HAP-1 (cell line): Measurements from ENCODE around the gene VPS13C.

ENCODE experiments used
- DNase-seq, 2 experiments: peaks; one replicate each; pipeline ENCODE4 v3.0.0-alpha.2; 2016 to 2020; ENCODE audit warnings: low spot score in 2 of 2
- H3K27me3 ChIP-seq: fragments of 250-450 bp; sonication (Bioruptor Pico); 2 replicates; pipeline ENCODE4 v1.5.1; 2020; ENCODE audit warnings: low read depth, mild to moderate bottlenecking, moderate library complexity
- H3K36me3 ChIP-seq: fragments of 250-450 bp; sonication (Bioruptor Pico); replicated peaks from 2 replicates; pipeline ENCODE4 v1.5.1; 2020; ENCODE audit warnings: mild to moderate bottlenecking
- H3K4me1 ChIP-seq: fragments of 250-450 bp; sonication (Bioruptor Pico); 2 replicates; pipeline ENCODE4 v1.5.1; 2020; ENCODE audit warnings: mild to moderate bottlenecking
- H3K4me3 ChIP-seq: fragments of 250-450 bp; sonication (Bioruptor Pico); 2 replicates; pipeline ENCODE4 v1.5.1; 2020; ENCODE audit warnings: mild to moderate bottlenecking, moderate library complexity
- H3K9me3 ChIP-seq: fragments of 250-450 bp; sonication (Bioruptor Pico); 2 replicates; pipeline ENCODE4 v1.5.1; 2020; ENCODE audit warnings: mild to moderate bottlenecking, moderate library complexity
- in situ Hi-C: fragments of 300-500 bp; cut with MboI; formaldehyde crosslinking; loops from 3 replicates; pipeline ENCODE4 v1.14.3; 2020; ENCODE audit warnings: low sequenced_read_pairs, inconsistent platforms, mixed read lengths

Gene VPS13C

GRCh38 chr15:61834076-61834697 lies 226.1 kb downstream of the VPS13C start:
- Histone ChIP-seq H3K9me3 (no peaks in the 10 kb centered on the region), H3K4me3 (no peak overlapping the region), H3K36me3 (no peaks in the 10 kb centered on the region), H3K4me1 (no peaks in the 10 kb centered on the region), H3K27me3 (no peaks in the 10 kb centered on the region)
- peak; percentile 86 to 94 for DNase-seq
- in situ Hi-C loops: loop anchor here (25.0 kb wide), 1 partner anchor 1247 kb away; no protein-coding TSS in a partner anchor

GRCh38 chr15:61832223-61832622 lies 228.0 kb downstream of the VPS13C start:
- Histone ChIP-seq H3K36me3 (no peaks in the 10 kb centered on the region), H3K9me3 (no peaks in the 10 kb centered on the region), H3K4me1 (no peaks in the 10 kb centered on the region), H3K4me3 (no peak overlapping the region), H3K27me3 (no peaks in the 10 kb centered on the region)
- in situ Hi-C loops: loop anchor here (25.0 kb wide), 1 partner anchor 1245 kb away; no protein-coding TSS in a partner anchor
- DNase-seq: no peak

GRCh38 chr15:61831505-61831921 lies 228.7 kb downstream of the VPS13C start:
- no peak for DNase-seq
- no peaks in the 10 kb centered on the region for H3K4me1 ChIP-seq
- no peaks in the 10 kb centered on the region for H3K36me3 ChIP-seq
- H3K9me3 ChIP-seq: no peaks in the 10 kb centered on the region
- in situ Hi-C loops: loop anchor here (25.0 kb wide), 1 partner anchor 1244 kb away; no protein-coding TSS in a partner anchor
- H3K4me3 ChIP-seq: no peak overlapping the region
- no peaks in the 10 kb centered on the region for H3K27me3 ChIP-seq

GRCh38 chr15:61830536-61831330 lies 229.5 kb downstream of the VPS13C start:
- Histone ChIP-seq H3K4me1 (no peaks in the 10 kb centered on the region), H3K27me3 (no peaks in the 10 kb centered on the region), H3K4me3 (no peak overlapping the region), H3K9me3 (no peaks in the 10 kb centered on the region), H3K36me3 (no peaks in the 10 kb centered on the region)
- no peak for DNase-seq
- in situ Hi-C loops: loop anchor here (25.0 kb wide), 1 partner anchor 1243 kb away; no protein-coding TSS in a partner anchor

- Histone ChIP-seq H3K36me3 (no peaks in the 10 kb centered on the region), H3K27me3 (no peaks in the 10 kb centered on the region), H3K4me3 (no peak overlapping the region), H3K4me1 (no peaks in the 10 kb centered on the region), H3K9me3 (no peaks in the 10 kb centered on the region)
- no peak for DNase-seq
- in situ Hi-C loops: loop anchor here (25.0 kb wide), 1 partner anchor 1242 kb away; no protein-coding TSS in a partner anchor
These were observed 230.7 kb downstream of the VPS13C start for GRCh38 chr15:61829514-61829889.

GRCh38 chr15:61828860-61829513 lies 231.3 kb downstream of the VPS13C start:
- Histone ChIP-seq H3K4me3 (no peak overlapping the region), H3K36me3 (no peaks in the 10 kb centered on the region), H3K9me3 (no peaks in the 10 kb centered on the region), H3K27me3 (no peaks in the 10 kb centered on the region), H3K4me1 (no peaks in the 10 kb centered on the region)
- in situ Hi-C loops: loop anchor here (25.0 kb wide), 1 partner anchor 1242 kb away; no protein-coding TSS in a partner anchor
- no peak for DNase-seq

GRCh38 chr15:61828008-61828407 lies 232.2 kb downstream of the VPS13C start:
- Histone ChIP-seq H3K4me3 (no peak overlapping the region), H3K4me1 (no peaks in the 10 kb centered on the region), H3K36me3 (no peaks in the 10 kb centered on the region), H3K27me3 (no peaks in the 10 kb centered on the region), H3K9me3 (no peaks in the 10 kb centered on the region)
- in situ Hi-C loops: loop anchor here (25.0 kb wide), 1 partner anchor 1241 kb away; no protein-coding TSS in a partner anchor
- DNase-seq: no peak

- Histone ChIP-seq H3K9me3 (no peaks in the 10 kb centered on the region), H3K4me3 (no peak overlapping the region), H3K36me3 (no peaks in the 10 kb centered on the region), H3K27me3 (no peaks in the 10 kb centered on the region), H3K4me1 (no peaks in the 10 kb centered on the region)
- in situ Hi-C loops: loop anchor here (25.0 kb wide), 1 partner anchor 1240 kb away; no protein-coding TSS in a partner anchor
- no peak for DNase-seq
These were observed 233.1 kb downstream of the VPS13C start for GRCh38 chr15:61827131-61827530.

- in situ Hi-C loops: no loop called here
- H3K36me3 ChIP-seq: no peaks in the 10 kb centered on the region
- no peaks in the 10 kb centered on the region for H3K4me1 ChIP-seq
- no peak for DNase-seq
- H3K27me3 ChIP-seq: no peaks in the 10 kb centered on the region
- no peaks in the 10 kb centered on the region for H3K9me3 ChIP-seq
- H3K4me3 ChIP-seq: no peak overlapping the region
These were observed 236.0 kb downstream of the VPS13C start for GRCh38 chr15:61824291-61824690.

- H3K4me3 ChIP-seq: no peak overlapping the region
- no peaks in the 10 kb centered on the region for H3K9me3 ChIP-seq
- no peaks in the 10 kb centered on the region for H3K27me3 ChIP-seq
- DNase-seq: no peak
- in situ Hi-C loops: no loop called here
- no peaks in the 10 kb centered on the region for H3K4me1 ChIP-seq
- no peaks in the 10 kb centered on the region for H3K36me3 ChIP-seq
These were observed 237.7 kb downstream of the VPS13C start for GRCh38 chr15:61822511-61822910.

GRCh38 chr15:61820951-61821350 lies 239.3 kb downstream of the VPS13C start:
- H3K4me3 ChIP-seq: no peak overlapping the region
- H3K36me3 ChIP-seq: no peaks in the 10 kb centered on the region
- DNase-seq: no peak
- no peaks in the 10 kb centered on the region for H3K9me3 ChIP-seq
- in situ Hi-C loops: no loop called here
- H3K27me3 ChIP-seq: no peaks in the 10 kb centered on the region
- H3K4me1 ChIP-seq: no peaks in the 10 kb centered on the region

- no peak for DNase-seq
- no peak overlapping the region for H3K4me3 ChIP-seq
- no peaks in the 10 kb centered on the region for H3K27me3 ChIP-seq
- no peaks in the 10 kb centered on the region for H3K9me3 ChIP-seq
- H3K4me1 ChIP-seq: no peaks in the 10 kb centered on the region
- in situ Hi-C loops: no loop called here
- H3K36me3 ChIP-seq: no peaks in the 10 kb centered on the region
These were observed 240.0 kb downstream of the VPS13C start for GRCh38 chr15:61820212-61820611.

- no peaks in the 10 kb centered on the region for H3K4me1 ChIP-seq
- no peaks in the 10 kb centered on the region for H3K27me3 ChIP-seq
- H3K4me3 ChIP-seq: no peak overlapping the region
- in situ Hi-C loops: no loop called here
- H3K9me3 ChIP-seq: no peaks in the 10 kb centered on the region
- H3K36me3 ChIP-seq: no peaks in the 10 kb centered on the region
- no peak for DNase-seq
These were observed 240.9 kb downstream of the VPS13C start for GRCh38 chr15:61819386-61819785.

- no peak for DNase-seq
- no peaks in the 10 kb centered on the region for H3K9me3 ChIP-seq
- H3K4me1 ChIP-seq: no peaks in the 10 kb centered on the region
- no peak overlapping the region for H3K4me3 ChIP-seq
- in situ Hi-C loops: no loop called here
- H3K27me3 ChIP-seq: no peaks in the 10 kb centered on the region
- no peaks in the 10 kb centered on the region for H3K36me3 ChIP-seq
These were observed 241.4 kb downstream of the VPS13C start for GRCh38 chr15:61818801-61819200.
